Spinal cord (tissue), 10 donors: ENCODE measurements around the gene LMNA. TPM values are rescaled to one million over a fixed set of nuclear protein-coding genes. Genes with fewer than 3 reads are reported as not detected.

Experiments
- DNase-seq, 6 donors: peaks; one replicate each; pipeline versions ENCODE4 v3.0.0 to v3.0.0-alpha.2; 2013 to 2015; ENCODE audit warnings: low spot score in 6 of 6, low read depth in 4 of 6
- H3K27ac ChIP-seq: one replicate; pipeline ENCODE4 v1.5.1; 2013; ENCODE audit warnings: low read depth, low read length, control low read depth
- H3K27me3 ChIP-seq: one replicate; pipeline ENCODE4 v1.6.1; 2013; ENCODE audit warnings: low read length; ENCODE audit not compliant: control insufficient read depth, insufficient read depth
- H3K36me3 ChIP-seq: one replicate; pipeline ENCODE4 v1.6.1; 2013; ENCODE audit warnings: low read length; ENCODE audit not compliant: control insufficient read depth, insufficient read depth
- H3K4me1 ChIP-seq: one replicate; pipeline ENCODE4 v1.6.1; 2013; ENCODE audit warnings: low read length; ENCODE audit not compliant: control insufficient read depth, insufficient read depth
- H3K4me3 ChIP-seq: one replicate; pipeline ENCODE4 v1.5.1; 2013; ENCODE audit warnings: low read depth, low read length, control low read depth
- H3K9me3 ChIP-seq: one replicate; pipeline ENCODE4 v1.6.1; 2013; ENCODE audit warnings: low read length; ENCODE audit not compliant: control insufficient read depth, insufficient read depth
- WGBS: methylation state at CpG from one replicate; pipeline ENCODE4 v1.1.5; 2013; ENCODE audit warnings: missing lambda C conversion rate; ENCODE audit not compliant: insufficient coverage; 5-methylcytosine and 5-hydroxymethylcytosine counted together
- polyA plus RNA-seq, 2 donors: library from polyadenylated mRNA; unstranded; fragments of 120-200 nt; gene quantifications; one replicate each; pipeline ENCODE4 v1.2.1, GENCODE V29; 2013; ENCODE audit not compliant: insufficient read length in 2 of 2
- total RNA-seq, 2 donors: library from RNA; depleted of rRNA in 1 of 2; stranded (reverse); fragments of 120-200 nt in 1 of 2; fragments of >200 nt in 1 of 2; gene quantifications; one replicate each; pipeline versions ENCODE4 v1.2.3 to v1.2.4, GENCODE V29; 2013 to 2014
- donor health status: healthy.

LMNA gene
- total and polyA plus RNA-seq, 4 donors, result 52.1 to 138 (median 85.9) TPM

GRCh38 chr1:156073110-156073687, 41.3 kb upstream of the LMNA start:
- peaks cover 44% of the 10 kb centered on the region for H3K36me3 ChIP-seq
- 29% methylated on average over 1 of the region's 1 CpG for WGBS
- H3K4me3 ChIP-seq, result no peak overlapping the region
- H3K27ac ChIP-seq, result no peak overlapping the region
- H3K4me1 ChIP-seq, result peaks cover 43% of the 10 kb centered on the region
- DNase-seq, result no peak
- H3K9me3 ChIP-seq, result no peaks in the 10 kb centered on the region
- no peaks in the 10 kb centered on the region for H3K27me3 ChIP-seq

GRCh38 chr1:156073740-156074139, 40.8 kb upstream of the LMNA start:
- Histone ChIP-seq H3K27ac (no peak overlapping the region), H3K36me3 (peaks cover 44% of the 10 kb centered on the region), H3K27me3 (no peaks in the 10 kb centered on the region), H3K4me3 (no peak overlapping the region), H3K9me3 (no peaks in the 10 kb centered on the region), H3K4me1 (peaks cover 43% of the 10 kb centered on the region)
- peak in 2 of 6 donors; percentile 60 to 69 for DNase-seq
- WGBS, result no CpG with 5 or more reads among the region's 5 CpGs

DNA sequence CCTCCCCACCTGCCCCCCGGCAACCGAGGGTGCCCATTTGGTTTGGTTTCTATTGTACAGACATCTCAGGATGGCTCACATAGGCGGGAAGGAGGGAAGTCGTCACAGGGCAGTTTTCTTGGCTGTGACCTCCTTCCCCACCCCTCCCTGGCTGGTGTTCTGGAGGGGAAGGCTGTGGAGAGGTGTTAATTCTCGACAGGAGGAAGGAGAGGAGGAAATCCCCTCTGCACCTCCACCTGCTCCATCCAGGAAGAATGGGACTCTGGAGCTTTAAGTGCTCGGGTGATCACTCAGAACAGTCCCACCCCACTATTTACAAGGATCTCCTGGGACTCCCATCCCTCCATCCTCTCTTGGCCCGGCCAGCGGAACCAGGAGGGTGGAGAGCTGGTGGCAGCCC, 39.9 kb upstream of the LMNA start:
- Histone ChIP-seq H3K36me3 (peaks cover 44% of the 10 kb centered on the region), H3K4me1 (peaks cover 49% of the 10 kb centered on the region), H3K27me3 (no peaks in the 10 kb centered on the region), H3K9me3 (no peaks in the 10 kb centered on the region), H3K27ac (no peak overlapping the region), H3K4me3 (no peak overlapping the region)
- peak in 1 of 6 donors; percentile 26 for DNase-seq
- no CpG with 5 or more reads among the region's 8 CpGs for WGBS

- Histone ChIP-seq H3K36me3 (peaks cover 44% of the 10 kb centered on the region), H3K4me3 (no peak overlapping the region), H3K4me1 (peaks cover 50% of the 10 kb centered on the region), H3K27me3 (no peaks in the 10 kb centered on the region), H3K27ac (no peak overlapping the region), H3K9me3 (no peaks in the 10 kb centered on the region)
- no CpG with 5 or more reads among the region's 3 CpGs for WGBS
- peak in 1 of 6 donors; percentile 47 for DNase-seq
Observed at GRCh38 chr1:156075162-156075561, 39.3 kb upstream of the LMNA start.

DNA sequence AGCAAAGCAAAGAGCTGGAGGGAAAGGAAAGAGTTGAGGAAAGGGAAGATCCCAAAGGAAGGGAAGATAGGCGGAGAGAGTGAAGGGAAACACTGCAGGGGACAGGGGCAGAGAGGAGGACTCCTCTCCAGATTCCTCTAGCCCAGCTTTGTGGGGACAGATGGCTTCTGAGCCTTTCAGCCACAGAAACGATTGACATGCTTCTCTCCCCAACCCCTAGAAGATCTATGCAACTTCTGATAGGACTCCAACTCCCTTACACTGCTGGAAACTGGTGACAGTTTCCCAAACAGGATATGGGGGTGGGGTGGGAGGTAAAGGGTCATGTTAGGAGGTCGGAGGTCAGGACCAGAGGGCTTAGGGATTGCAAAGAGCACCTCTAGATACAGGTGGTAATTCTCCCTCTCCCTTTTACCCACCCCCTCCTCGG, 38.7 kb upstream of the LMNA start:
- Histone ChIP-seq H3K4me3 (no peak overlapping the region), H3K27me3 (no peaks in the 10 kb centered on the region), H3K36me3 (peaks cover 44% of the 10 kb centered on the region), H3K27ac (no peak overlapping the region), H3K9me3 (no peaks in the 10 kb centered on the region), H3K4me1 (peaks cover 50% of the 10 kb centered on the region)
- 67% methylated on average over 1 of the region's 4 CpGs for WGBS
- no peak for DNase-seq

- peak in 1 of 6 donors; percentile 52 for DNase-seq
- no peaks in the 10 kb centered on the region for H3K27me3 ChIP-seq
- H3K9me3 ChIP-seq, result no peaks in the 10 kb centered on the region
- peaks cover 57% of the 10 kb centered on the region for H3K4me1 ChIP-seq
- peaks cover 44% of the 10 kb centered on the region for H3K36me3 ChIP-seq
- no peak overlapping the region for H3K27ac ChIP-seq
- WGBS, result 26% methylated on average over 71 of the region's 73 CpGs
- peak overlapping the region; percentile 26 for H3K4me3 ChIP-seq
Observed at GRCh38 chr1:156076609-156077429, 37.7 kb upstream of the LMNA start.

GRCh38 chr1:156077430-156077760, 37.1 kb upstream of the LMNA start:
- DNase-seq, result no peak
- no peak overlapping the region for H3K4me3 ChIP-seq
- H3K27ac ChIP-seq, result no peak overlapping the region
- peaks cover 44% of the 10 kb centered on the region for H3K36me3 ChIP-seq
- H3K9me3 ChIP-seq, result no peaks in the 10 kb centered on the region
- peaks cover 56% of the 10 kb centered on the region for H3K4me1 ChIP-seq
- no peaks in the 10 kb centered on the region for H3K27me3 ChIP-seq
- 73% methylated on average over 13 of the region's 19 CpGs for WGBS

DNA sequence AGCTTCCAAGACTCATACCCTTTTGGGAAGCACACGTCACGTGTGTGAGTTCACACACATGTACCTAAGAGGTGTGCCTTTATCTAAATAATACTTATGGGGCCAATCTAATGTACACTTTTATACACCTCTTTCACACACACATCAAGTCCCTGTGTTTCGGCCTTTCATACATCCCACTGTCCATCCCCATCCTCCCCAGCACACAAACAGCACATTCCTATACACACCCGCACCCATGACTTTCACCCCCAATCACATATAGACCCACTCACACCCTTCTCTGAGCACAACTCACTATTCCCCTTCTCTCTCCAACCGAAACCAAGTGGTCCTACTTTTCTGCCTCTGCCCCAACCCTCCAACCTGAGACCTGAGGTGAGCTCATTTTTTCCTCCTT, 35.8 kb upstream of the LMNA start:
- H3K27me3 ChIP-seq, result no peaks in the 10 kb centered on the region
- H3K9me3 ChIP-seq, result no peaks in the 10 kb centered on the region
- no peak overlapping the region for H3K4me3 ChIP-seq
- H3K4me1 ChIP-seq, result peaks cover 61% of the 10 kb centered on the region
- no peak overlapping the region for H3K27ac ChIP-seq
- H3K36me3 ChIP-seq, result peaks cover 34% of the 10 kb centered on the region
- WGBS, result 74% methylated on average over 3 of the region's 5 CpGs
- no peak for DNase-seq

- H3K27me3 ChIP-seq, result no peaks in the 10 kb centered on the region
- 50% methylated on average over 3 of the region's 5 CpGs for WGBS
- no peak for DNase-seq
- peaks cover 65% of the 10 kb centered on the region for H3K4me1 ChIP-seq
- peaks cover 29% of the 10 kb centered on the region for H3K36me3 ChIP-seq
- H3K9me3 ChIP-seq, result no peaks in the 10 kb centered on the region
- no peak overlapping the region for H3K27ac ChIP-seq
- peak overlapping the region; percentile 93 for H3K4me3 ChIP-seq
Observed at GRCh38 chr1:156079762-156080161, 34.7 kb upstream of the LMNA start.
